Fibroblast of mammary gland (primary cell): ENCODE measurements around the gene SIRT1.
"Not testable (repeated sequence)": the region's sequence is repeated elsewhere in the genome, so short reads cannot be mapped to it uniquely, and the experiment has no call there.

ENCODE experiments used
- DNase-seq: peaks from one replicate; pipeline ENCODE4 v3.0.0-alpha.2; 2010; ENCODE audit warnings: low read depth
- H3K4me3 ChIP-seq: 2 replicates; pipeline ENCODE4 v1.5.1; 2011; ENCODE audit warnings: low read depth, mild to moderate bottlenecking, low read length, moderate library complexity; ENCODE audit not compliant: control insufficient read depth
- TF ChIP-seq, protein P1 (sequence below): conservative IDR thresholded peaks from 2 replicates; pipeline ENCODE4 v1.5.1; 2011; ENCODE audit warnings: low read depth, low read length, inconsistent platforms; ENCODE audit not compliant: control insufficient read depth, insufficient read depth

The SIRT1 gene

DNA sequence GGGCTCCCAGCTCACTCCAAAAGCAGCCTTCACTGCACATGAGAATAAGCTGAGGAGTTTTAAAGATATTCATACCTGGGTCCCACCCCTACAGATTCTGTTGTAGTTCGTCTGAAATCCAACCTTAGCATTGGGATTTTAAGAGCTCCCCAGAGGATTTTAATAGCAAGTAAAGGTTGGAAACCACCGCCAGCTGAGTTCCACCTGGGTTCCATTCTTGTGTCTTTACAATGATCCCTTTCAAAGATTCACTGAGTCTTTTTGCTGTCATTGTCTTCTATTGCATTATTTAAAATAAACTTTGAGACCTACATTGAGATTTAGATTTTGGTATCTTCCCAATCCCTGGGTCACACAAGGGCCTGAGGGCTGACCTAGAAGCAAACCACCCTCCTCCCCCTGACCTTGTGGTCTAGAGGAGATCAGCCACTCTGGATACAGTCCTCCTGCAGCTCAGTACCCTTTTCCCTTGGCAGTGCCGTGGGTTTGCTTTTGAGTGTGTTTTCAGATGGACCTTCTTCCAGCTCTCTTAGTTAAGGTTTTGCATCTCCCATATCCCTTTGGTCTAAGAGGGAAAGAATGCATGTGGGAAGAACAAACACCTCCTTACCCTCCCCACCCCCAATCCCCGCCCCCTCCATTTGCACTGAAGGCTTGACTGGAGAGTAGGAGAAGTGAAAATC is 22.6 kb upstream of the SIRT1 start:
- H3K4me3 ChIP-seq, result no peak overlapping the region
- DNase-seq, result no peak
- TF ChIP-seq, protein P1, sequence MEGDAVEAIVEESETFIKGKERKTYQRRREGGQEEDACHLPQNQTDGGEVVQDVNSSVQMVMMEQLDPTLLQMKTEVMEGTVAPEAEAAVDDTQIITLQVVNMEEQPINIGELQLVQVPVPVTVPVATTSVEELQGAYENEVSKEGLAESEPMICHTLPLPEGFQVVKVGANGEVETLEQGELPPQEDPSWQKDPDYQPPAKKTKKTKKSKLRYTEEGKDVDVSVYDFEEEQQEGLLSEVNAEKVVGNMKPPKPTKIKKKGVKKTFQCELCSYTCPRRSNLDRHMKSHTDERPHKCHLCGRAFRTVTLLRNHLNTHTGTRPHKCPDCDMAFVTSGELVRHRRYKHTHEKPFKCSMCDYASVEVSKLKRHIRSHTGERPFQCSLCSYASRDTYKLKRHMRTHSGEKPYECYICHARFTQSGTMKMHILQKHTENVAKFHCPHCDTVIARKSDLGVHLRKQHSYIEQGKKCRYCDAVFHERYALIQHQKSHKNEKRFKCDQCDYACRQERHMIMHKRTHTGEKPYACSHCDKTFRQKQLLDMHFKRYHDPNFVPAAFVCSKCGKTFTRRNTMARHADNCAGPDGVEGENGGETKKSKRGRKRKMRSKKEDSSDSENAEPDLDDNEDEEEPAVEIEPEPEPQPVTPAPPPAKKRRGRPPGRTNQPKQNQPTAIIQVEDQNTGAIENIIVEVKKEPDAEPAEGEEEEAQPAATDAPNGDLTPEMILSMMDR, result no peak

GRCh38 chr10:67863094-67863493 is 21.4 kb upstream of the SIRT1 start:
- no peak for DNase-seq
- TF ChIP-seq, protein P1, result no peak
- H3K4me3 ChIP-seq, result no peak overlapping the region

GRCh38 chr10:67864607-67865371 is 19.7 kb upstream of the SIRT1 start:
- DNase-seq, result no peak
- no peak overlapping the region for H3K4me3 ChIP-seq
- TF ChIP-seq, protein P1, result no peak

- no peak for DNase-seq
- no peak overlapping the region for H3K4me3 ChIP-seq
- TF ChIP-seq, protein P1, result no peak
Observed at GRCh38 chr10:67868132-67868531, 16.3 kb upstream of the SIRT1 start.

GRCh38 chr10:67869996-67870395 is 14.5 kb upstream of the SIRT1 start:
- DNase-seq, result no peak
- no peak overlapping the region for H3K4me3 ChIP-seq
- TF ChIP-seq, protein P1, result no peak

- H3K4me3 ChIP-seq, result no peak overlapping the region
- DNase-seq, result no peak
- TF ChIP-seq, protein P1, result no peak
Observed at GRCh38 chr10:67875340-67876238, 8.9 kb upstream of the SIRT1 start.

GRCh38 chr10:67877421-67877820 is 7.0 kb upstream of the SIRT1 start:
- not testable (repeated sequence) for DNase-seq, H3K4me3 ChIP-seq
